ENCODE measurements around the gene SLC19A2.

Gene SLC19A2

GRCh38 chr1:169495046-169495775, 9.5 kb upstream of the SLC19A2 start:
- DNase-seq (ENCODE audit: low spot score), result no peak
- in situ Hi-C loops (cut with MboI; ENCODE audit: low pct_unique_long_range_greater_than_20kb, low sequenced_read_pairs, unreplicated experiment), result no loop called here
- TF ChIP-seq, protein P1, sequence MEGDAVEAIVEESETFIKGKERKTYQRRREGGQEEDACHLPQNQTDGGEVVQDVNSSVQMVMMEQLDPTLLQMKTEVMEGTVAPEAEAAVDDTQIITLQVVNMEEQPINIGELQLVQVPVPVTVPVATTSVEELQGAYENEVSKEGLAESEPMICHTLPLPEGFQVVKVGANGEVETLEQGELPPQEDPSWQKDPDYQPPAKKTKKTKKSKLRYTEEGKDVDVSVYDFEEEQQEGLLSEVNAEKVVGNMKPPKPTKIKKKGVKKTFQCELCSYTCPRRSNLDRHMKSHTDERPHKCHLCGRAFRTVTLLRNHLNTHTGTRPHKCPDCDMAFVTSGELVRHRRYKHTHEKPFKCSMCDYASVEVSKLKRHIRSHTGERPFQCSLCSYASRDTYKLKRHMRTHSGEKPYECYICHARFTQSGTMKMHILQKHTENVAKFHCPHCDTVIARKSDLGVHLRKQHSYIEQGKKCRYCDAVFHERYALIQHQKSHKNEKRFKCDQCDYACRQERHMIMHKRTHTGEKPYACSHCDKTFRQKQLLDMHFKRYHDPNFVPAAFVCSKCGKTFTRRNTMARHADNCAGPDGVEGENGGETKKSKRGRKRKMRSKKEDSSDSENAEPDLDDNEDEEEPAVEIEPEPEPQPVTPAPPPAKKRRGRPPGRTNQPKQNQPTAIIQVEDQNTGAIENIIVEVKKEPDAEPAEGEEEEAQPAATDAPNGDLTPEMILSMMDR (IDR thresholded peaks at IDR 0.05; ENCODE audit: extremely low read depth, insufficient read depth, missing control alignments), result no peak

DNA sequence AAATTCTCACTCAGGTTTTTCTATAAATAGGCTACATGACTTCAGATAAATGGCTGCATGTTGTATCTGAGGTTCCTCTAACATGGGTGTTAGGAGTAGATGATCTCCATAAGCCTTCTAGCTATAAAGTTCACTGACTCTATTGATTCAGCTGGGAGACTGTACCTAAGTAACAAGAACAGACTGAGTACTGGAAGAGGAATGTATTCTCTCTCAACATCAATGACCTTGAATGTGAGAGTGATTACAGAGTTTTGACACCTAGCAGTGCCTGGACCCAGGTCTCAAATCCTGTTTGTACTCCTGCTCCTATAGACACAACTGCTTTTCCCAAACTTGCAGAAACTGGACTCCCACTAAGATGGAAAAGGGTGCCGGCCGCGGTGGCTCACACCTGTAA, 8.6 kb upstream of the SLC19A2 start:
- TF ChIP-seq, protein P1 (IDR thresholded peaks at IDR 0.05; ENCODE audit: extremely low read depth, insufficient read depth, missing control alignments), result no peak
- DNase-seq (ENCODE audit: low spot score), result no peak
- in situ Hi-C loops (cut with MboI; ENCODE audit: low pct_unique_long_range_greater_than_20kb, low sequenced_read_pairs, unreplicated experiment), result no loop called here

- in situ Hi-C loops (cut with MboI; ENCODE audit: low pct_unique_long_range_greater_than_20kb, low sequenced_read_pairs, unreplicated experiment), result no loop called here
- no peak for DNase-seq (ENCODE audit: low spot score)
- TF ChIP-seq, protein P1 (IDR thresholded peaks at IDR 0.05; ENCODE audit: extremely low read depth, insufficient read depth, missing control alignments), result no peak
These were observed 7.5 kb upstream of the SLC19A2 start for GRCh38 chr1:169493251-169493650.

GRCh38 chr1:169491845-169492281, 6.1 kb upstream of the SLC19A2 start:
- DNase-seq (ENCODE audit: low spot score), result no peak
- in situ Hi-C loops (cut with MboI; ENCODE audit: low pct_unique_long_range_greater_than_20kb, low sequenced_read_pairs, unreplicated experiment), result no loop called here
- TF ChIP-seq, protein P1 (IDR thresholded peaks at IDR 0.05; ENCODE audit: extremely low read depth, insufficient read depth, missing control alignments), result no peak

DNA sequence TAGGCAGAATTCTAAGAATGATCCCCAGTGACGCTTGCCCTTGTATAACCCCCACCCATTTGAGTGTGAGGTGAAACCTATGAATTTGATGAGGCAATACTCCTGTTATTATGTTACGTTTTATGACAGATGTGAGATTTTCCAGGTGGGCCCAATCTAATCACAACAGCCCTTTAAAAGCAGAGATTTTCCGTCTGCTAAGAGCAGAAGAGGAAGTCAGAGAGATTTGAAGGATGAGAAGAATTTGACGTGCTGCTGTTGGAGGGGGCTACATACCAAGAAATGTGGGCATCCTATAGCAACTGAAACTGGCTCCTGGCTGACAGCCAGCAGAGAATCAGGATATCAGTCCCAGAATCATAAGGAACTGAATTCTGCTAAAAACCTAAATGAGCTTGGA, 2.4 kb upstream of the SLC19A2 start:
- DNase-seq (ENCODE audit: low spot score), result no peak
- TF ChIP-seq, protein P1 (IDR thresholded peaks at IDR 0.05; ENCODE audit: extremely low read depth, insufficient read depth, missing control alignments), result no peak
- in situ Hi-C loops (cut with MboI; ENCODE audit: low pct_unique_long_range_greater_than_20kb, low sequenced_read_pairs, unreplicated experiment), result no loop called here

DNA sequence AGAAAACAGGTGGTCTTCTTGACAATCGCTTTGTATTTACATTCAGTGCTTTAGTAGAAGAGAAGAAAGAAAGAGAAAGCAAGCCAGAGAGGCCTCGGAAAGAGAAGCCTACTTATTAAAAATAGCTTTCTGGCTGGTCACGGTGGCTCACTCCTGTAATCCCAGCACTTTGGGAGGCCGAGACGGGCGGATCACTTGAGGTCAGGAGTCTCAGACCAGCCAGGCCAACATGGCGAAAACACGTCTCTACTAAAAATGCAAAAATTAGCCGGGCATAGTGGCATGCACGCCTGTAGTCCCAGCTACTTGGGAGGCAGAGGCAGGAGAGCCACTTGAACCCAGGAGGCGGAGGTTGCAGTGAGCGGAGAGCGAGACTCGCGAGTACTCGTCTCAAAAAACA, 1.8 kb upstream of the SLC19A2 start:
- DNase-seq (ENCODE audit: low spot score), result no peak
- TF ChIP-seq, protein P1 (IDR thresholded peaks at IDR 0.05; ENCODE audit: extremely low read depth, insufficient read depth, missing control alignments), result no peak
- in situ Hi-C loops (cut with MboI; ENCODE audit: low pct_unique_long_range_greater_than_20kb, low sequenced_read_pairs, unreplicated experiment), result no loop called here

Data from GM13977 (cell line).